GM20000 (cell line): ENCODE data around the gene MPP2.
"Not testable (repeated sequence)": the region's sequence is repeated elsewhere in the genome, so short reads cannot be mapped to it uniquely, and the experiment has no call there.

ENCODE experiments used
- DNase-seq: peaks from one replicate; pipeline ENCODE4 v3.0.0; 2012; ENCODE audit warnings: low spot score
- CTCF ChIP-seq: IDR thresholded peaks from 2 replicates; pipeline ENCODE4 v1.5.1; 2012; ENCODE audit warnings: mild to moderate bottlenecking, control low read depth; ENCODE audit errors: extremely low read depth, missing control alignments

Gene MPP2

DNA sequence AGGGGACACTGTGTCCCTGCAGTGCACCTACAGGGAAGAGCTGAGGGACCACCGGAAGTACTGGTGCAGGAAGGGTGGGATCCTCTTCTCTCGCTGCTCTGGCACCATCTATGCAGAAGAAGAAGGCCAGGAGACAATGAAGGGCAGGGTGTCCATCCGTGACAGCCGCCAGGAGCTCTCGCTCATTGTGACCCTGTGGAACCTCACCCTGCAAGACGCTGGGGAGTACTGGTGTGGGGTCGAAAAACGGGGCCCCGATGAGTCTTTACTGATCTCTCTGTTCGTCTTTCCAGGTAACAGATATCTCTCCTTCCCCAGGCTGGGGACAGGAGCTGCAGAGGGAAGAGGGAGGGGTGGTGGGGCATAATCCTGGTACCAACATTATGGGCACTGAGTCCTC lies 58.7 kb downstream of the MPP2 start:
- DNase-seq, result no peak
- TF ChIP-seq CTCF, result no peak

GRCh38 chr17:43846963-43847371 lies 60.4 kb downstream of the MPP2 start, which contains the start of gene CD300LG:
Gene CD300LG (plus strand): TSS chr17:43847176. CDS start chr17:43847217, 41 bp downstream.
- no peak for DNase-seq
- TF ChIP-seq CTCF, result no peak

GRCh38 chr17:43846221-43846712 lies 61.1 kb downstream of the MPP2 start:
- peak; percentile 97 for TF ChIP-seq CTCF
- peak; percentile 92 for DNase-seq

DNA sequence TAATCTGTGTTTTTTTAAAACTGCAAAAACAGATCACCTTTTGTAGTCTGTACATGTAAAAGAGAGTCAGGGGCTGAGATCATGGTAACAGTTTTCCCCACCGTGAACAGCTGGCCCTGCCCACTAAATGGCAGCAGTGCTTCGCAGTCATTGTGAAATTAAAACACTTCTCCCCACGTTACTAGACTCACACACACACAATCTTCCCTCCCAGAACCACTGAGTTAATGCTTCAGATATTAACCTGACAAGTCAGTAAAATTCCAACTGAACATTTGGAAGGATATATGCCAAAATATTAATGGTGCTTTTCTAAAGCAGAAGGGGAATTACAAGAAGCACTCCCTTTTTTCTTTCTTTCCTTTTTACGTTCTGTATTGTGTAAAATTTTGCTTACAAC lies 61.6 kb downstream of the MPP2 start:
- no peak for DNase-seq
- TF ChIP-seq CTCF, result no peak

- DNase-seq, result no peak
- no peak for TF ChIP-seq CTCF
Observed at GRCh38 chr17:43844241-43844640, 63.1 kb downstream of the MPP2 start.

- no peak for DNase-seq
- no peak for TF ChIP-seq CTCF
Observed at GRCh38 chr17:43842975-43843325, 64.4 kb downstream of the MPP2 start.

- not testable (repeated sequence) for DNase-seq
Observed at GRCh38 chr17:43842091-43842974, 65.0 kb downstream of the MPP2 start.

DNA sequence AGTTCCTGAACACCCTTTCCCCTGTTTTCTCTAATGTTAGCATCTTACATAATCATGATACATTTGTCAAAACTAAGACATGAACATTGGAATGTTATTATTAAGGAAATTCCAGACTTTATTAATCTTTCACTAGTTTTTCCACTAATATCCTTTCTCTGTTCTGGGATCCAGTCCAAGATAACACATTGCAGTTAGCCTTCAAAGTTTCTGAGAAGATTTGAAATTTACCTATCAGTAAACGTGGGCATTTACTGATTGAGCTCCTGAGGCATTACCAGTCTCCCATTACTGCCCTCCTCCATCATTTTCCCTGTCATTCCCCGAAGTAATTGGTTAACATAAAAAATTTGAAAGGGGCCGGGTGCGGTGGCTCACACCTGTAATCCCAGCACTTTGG lies 66.1 kb downstream of the MPP2 start:
- no peak for TF ChIP-seq CTCF
- no peak for DNase-seq
